ENCODE measurements around the gene DPP6.

DNA sequence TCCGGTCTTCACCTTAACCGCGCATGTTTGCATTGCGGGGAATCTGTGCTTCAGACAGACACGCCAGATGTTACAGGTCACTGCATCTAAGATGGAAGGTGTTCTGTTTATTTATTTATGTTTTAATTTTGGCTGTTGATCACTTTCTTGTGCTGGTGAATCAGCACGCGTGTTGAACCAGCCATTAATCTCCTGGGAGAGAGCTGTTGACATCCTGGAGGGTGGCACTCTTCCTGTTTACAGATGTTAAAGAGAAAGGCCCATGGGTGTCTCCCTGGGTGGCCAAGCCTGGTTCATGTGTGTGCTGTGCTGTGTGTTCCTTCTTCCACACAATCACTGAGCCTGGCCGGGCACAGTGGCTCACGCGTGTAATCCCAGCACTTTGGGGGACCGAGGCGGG lies 595.4 kb downstream of the DPP6 start:
- no peak for TF ChIP-seq POLR2A (IDR thresholded peaks at IDR 0.05)
- TF ChIP-seq, protein P1, sequence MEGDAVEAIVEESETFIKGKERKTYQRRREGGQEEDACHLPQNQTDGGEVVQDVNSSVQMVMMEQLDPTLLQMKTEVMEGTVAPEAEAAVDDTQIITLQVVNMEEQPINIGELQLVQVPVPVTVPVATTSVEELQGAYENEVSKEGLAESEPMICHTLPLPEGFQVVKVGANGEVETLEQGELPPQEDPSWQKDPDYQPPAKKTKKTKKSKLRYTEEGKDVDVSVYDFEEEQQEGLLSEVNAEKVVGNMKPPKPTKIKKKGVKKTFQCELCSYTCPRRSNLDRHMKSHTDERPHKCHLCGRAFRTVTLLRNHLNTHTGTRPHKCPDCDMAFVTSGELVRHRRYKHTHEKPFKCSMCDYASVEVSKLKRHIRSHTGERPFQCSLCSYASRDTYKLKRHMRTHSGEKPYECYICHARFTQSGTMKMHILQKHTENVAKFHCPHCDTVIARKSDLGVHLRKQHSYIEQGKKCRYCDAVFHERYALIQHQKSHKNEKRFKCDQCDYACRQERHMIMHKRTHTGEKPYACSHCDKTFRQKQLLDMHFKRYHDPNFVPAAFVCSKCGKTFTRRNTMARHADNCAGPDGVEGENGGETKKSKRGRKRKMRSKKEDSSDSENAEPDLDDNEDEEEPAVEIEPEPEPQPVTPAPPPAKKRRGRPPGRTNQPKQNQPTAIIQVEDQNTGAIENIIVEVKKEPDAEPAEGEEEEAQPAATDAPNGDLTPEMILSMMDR (IDR thresholded peaks at IDR 0.05) = no peak
